Measurements from ENCODE around the gene KRTAP6-1. TPM values are rescaled to one million over a fixed set of nuclear protein-coding genes. Genes with fewer than 3 reads are reported as not detected.

Gene KRTAP6-1
- total RNA-seq, 4 donors from 2014 or later: 16.0 TPM; not detected in 3

DNA sequence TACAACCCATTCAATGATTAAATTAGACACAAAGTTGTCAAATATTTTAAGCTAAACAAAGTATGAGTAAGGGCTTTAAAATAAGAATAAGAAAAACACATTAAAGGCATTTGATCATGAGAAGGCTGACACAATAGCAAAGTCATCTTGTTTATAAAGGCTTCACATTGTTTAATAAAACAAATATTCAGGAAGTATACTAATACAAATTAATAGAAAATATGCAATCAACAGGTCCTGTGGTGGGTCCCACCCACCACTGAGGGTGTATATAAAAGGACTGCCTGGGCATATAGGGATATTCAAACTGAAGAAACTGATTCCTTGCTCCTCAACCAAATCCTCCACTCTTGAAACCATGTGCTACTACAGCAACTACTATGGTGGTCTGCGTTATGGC is 21.2 kb upstream of the KRTAP6-1 start, which contains the start of gene KRTAP20-2:
KRTAP20-2 (plus strand) TSS at position 301 of the 400 bp plus-strand sequence; CDS start at position 359, 58 bp downstream.
- Histone ChIP-seq H3K4me3 (no peak within 1 kb of the TSS), H3K9me3 (no peaks in the 10 kb centered on the region), H3K36me3 (no peaks in the 10 kb centered on the region), H3K4me1 (no peaks in the 10 kb centered on the region), H3K27ac (no peak within 1 kb of the TSS), H3K27me3 (no peaks in the 10 kb centered on the region)
- TF ChIP-seq, protein P1, sequence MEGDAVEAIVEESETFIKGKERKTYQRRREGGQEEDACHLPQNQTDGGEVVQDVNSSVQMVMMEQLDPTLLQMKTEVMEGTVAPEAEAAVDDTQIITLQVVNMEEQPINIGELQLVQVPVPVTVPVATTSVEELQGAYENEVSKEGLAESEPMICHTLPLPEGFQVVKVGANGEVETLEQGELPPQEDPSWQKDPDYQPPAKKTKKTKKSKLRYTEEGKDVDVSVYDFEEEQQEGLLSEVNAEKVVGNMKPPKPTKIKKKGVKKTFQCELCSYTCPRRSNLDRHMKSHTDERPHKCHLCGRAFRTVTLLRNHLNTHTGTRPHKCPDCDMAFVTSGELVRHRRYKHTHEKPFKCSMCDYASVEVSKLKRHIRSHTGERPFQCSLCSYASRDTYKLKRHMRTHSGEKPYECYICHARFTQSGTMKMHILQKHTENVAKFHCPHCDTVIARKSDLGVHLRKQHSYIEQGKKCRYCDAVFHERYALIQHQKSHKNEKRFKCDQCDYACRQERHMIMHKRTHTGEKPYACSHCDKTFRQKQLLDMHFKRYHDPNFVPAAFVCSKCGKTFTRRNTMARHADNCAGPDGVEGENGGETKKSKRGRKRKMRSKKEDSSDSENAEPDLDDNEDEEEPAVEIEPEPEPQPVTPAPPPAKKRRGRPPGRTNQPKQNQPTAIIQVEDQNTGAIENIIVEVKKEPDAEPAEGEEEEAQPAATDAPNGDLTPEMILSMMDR (IDR thresholded peaks at IDR 0.05): no peak
- no peak for TF ChIP-seq POLR2A (IDR thresholded peaks at IDR 0.05)
- no peak for TF ChIP-seq POLR2AphosphoS5 (IDR thresholded peaks at IDR 0.05)
- no peak for DNase-seq (ENCODE audit: low spot score in 2 of 2)
- WGBS: 93% methylated on average over 1 of the region's 1 CpG

GRCh38 chr21:30629200-30629599 is 15.5 kb upstream of the KRTAP6-1 start:
- no peak for DNase-seq (ENCODE audit: low spot score in 2 of 2)
- 76% methylated on average over 1 of the region's 1 CpG for WGBS
- Histone ChIP-seq H3K4me3 (no peak overlapping the region), H3K4me1 (no peaks in the 10 kb centered on the region), H3K27ac (no peak overlapping the region), H3K27me3 (no peaks in the 10 kb centered on the region), H3K36me3 (no peaks in the 10 kb centered on the region), H3K9me3 (no peaks in the 10 kb centered on the region)
- no peak for TF ChIP-seq POLR2A (IDR thresholded peaks at IDR 0.05)
- TF ChIP-seq POLR2AphosphoS5 (IDR thresholded peaks at IDR 0.05): no peak
- TF ChIP-seq, protein P1 (IDR thresholded peaks at IDR 0.05): no peak
- TF ChIP-seq EP300 (IDR thresholded peaks at IDR 0.05): no peak

DNA sequence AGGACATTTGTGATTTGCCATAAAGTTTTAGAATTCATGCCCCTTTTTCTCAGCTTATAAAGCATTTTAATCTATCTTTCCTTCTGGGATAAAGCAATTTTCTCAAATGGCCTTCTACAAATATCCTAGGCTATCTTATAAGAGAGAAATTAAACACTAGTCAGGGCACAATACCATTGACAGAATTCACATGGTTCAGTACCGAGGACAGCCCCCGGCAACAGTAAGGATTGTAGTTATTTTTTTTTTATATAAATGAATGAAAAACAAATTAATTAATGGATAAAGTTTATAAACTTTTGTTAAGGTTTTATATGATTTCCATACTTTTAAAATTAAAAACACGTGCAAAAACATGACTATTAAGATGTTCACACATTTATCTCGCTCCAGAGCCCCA is 14.4 kb upstream of the KRTAP6-1 start:
- DNase-seq (ENCODE audit: low spot score in 2 of 2): no peak
- no peak overlapping the region for H3K27ac ChIP-seq
- H3K4me1 ChIP-seq: no peaks in the 10 kb centered on the region
- H3K4me3 ChIP-seq: no peak overlapping the region
- H3K36me3 ChIP-seq: no peaks in the 10 kb centered on the region
- TF ChIP-seq EP300 (IDR thresholded peaks at IDR 0.05) (no peak), POLR2AphosphoS5 (IDR thresholded peaks at IDR 0.05) (no peak), POLR2A (IDR thresholded peaks at IDR 0.05) (no peak)
- TF ChIP-seq, protein P1 (IDR thresholded peaks at IDR 0.05): no peak
- no peaks in the 10 kb centered on the region for H3K27me3 ChIP-seq
- 83% methylated on average over 4 of the region's 4 CpGs for WGBS
- no peaks in the 10 kb centered on the region for H3K9me3 ChIP-seq

DNA sequence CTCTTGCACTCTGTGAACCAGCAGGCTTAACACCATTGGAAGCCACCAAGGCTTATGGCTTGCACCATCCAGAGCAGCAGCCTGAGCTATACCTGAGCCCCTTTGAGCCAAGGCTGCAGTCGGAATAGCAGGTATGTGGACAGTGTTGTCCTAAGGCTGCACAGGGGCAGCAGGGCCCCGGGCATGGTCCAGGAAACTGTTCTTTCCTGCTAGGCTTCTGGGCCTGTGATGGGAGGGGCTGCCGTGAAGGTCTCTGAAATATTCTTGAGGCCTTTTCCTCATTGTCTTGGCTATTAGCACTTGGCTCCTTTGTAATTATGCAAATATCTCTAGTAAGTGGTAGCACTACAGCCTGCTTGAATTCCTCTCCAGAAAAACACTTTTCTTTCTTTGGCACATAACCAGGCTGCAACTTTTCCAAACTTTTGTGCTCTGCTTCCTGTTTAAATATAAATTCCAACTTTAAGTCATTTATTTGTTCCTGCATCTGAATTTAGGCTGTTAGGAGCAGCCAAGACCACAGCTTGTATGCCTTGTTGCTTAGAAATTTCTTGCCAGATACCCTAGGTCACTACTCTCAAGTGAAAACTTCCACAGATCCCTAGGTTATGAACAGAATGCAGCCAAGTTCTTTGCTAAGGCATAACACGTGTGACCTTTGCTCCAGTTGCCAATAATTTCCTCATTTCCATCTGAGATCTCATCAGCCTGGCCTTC is 11.9 kb upstream of the KRTAP6-1 start:
- 72% methylated on average over 4 of the region's 4 CpGs for WGBS
- Histone ChIP-seq H3K4me1 (no peaks in the 10 kb centered on the region), H3K9me3 (no peaks in the 10 kb centered on the region), H3K27me3 (no peaks in the 10 kb centered on the region), H3K27ac (no peak overlapping the region), H3K4me3 (no peak overlapping the region), H3K36me3 (no peaks in the 10 kb centered on the region)
- DNase-seq (ENCODE audit: low spot score in 2 of 2): no peak
- no peak for TF ChIP-seq POLR2A (IDR thresholded peaks at IDR 0.05)
- TF ChIP-seq, protein P1 (IDR thresholded peaks at IDR 0.05): no peak
- no peak for TF ChIP-seq EP300 (IDR thresholded peaks at IDR 0.05)
- TF ChIP-seq POLR2AphosphoS5 (IDR thresholded peaks at IDR 0.05): no peak

DNA sequence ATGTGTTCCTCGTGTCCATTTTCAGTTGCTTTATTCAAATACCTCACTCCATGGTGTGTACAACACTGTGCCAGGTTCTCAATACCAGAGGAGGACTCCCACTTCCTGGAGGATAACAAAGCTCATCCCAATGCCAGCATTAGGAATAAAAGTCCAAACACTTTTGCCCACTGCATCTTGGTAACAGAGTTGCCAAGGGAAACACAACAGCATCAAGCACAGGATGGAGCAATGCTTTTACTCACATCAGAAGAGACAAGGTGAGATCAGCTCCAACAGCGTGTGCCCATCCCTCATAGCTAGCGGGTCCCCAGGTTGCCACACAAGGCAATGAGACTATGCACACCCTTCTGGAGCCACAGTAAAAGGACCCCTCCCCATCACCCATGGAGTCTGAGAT is 9.6 kb upstream of the KRTAP6-1 start:
- Histone ChIP-seq H3K27me3 (no peaks in the 10 kb centered on the region), H3K27ac (no peak overlapping the region), H3K4me3 (no peak overlapping the region), H3K36me3 (no peaks in the 10 kb centered on the region), H3K4me1 (no peaks in the 10 kb centered on the region), H3K9me3 (no peaks in the 10 kb centered on the region)
- DNase-seq (ENCODE audit: low spot score in 2 of 2): no peak
- TF ChIP-seq POLR2AphosphoS5 (IDR thresholded peaks at IDR 0.05) (no peak), POLR2A (IDR thresholded peaks at IDR 0.05) (no peak), EP300 (IDR thresholded peaks at IDR 0.05) (no peak)
- TF ChIP-seq, protein P1 (IDR thresholded peaks at IDR 0.05): no peak
- 91% methylated on average over 3 of the region's 3 CpGs for WGBS
